K562 (cell line): ENCODE results near the gene KLK3. TPM values are rescaled to one million over a fixed set of nuclear protein-coding genes. Genes with fewer than 3 reads are reported as not detected.

ENCODE experiments used
- ATAC-seq: fragments of 200-7000 bp; cut with Tn5 transposase; 3 replicates; pipeline ENCODE4 v1.9.1; 2020; ENCODE audit warnings: moderate library complexity
- BruUV-seq: library from RNA; stranded (reverse); fragments of 400-500 nt; replicated peaks from 2 replicates; lab custom pipeline; 2021; lab: Mats Ljungman, UMichigan
- CTCF ChIA-PET: fragments of 300-600 bp; formaldehyde crosslinking; extraction: SDS; loops from one replicate; lab custom pipeline; 2021; ENCODE audit warnings: low intra/inter-chr PET ratio; lab: Yijun Ruan, JAX
- POLR2A ChIA-PET: fragments of 300-600, 350-650 bp; sonication (Branson Sonifier 250); formaldehyde crosslinking; extraction: SDS; loops from one replicate; lab custom pipeline; 2021; ENCODE audit warnings: antibody characterized with exemption, inconsistent platforms; lab: Yijun Ruan, JAX
- DNase-seq, 4 experiments: peaks; one replicate each; pipeline versions ENCODE4 v3.0.0 to v3.0.0-alpha.2; 2011 to 2018; ENCODE audit warnings: low spot score in 3 of 4, mixed read lengths in 3 of 4; ENCODE audit errors: extremely low read depth in 1 of 4
- FAIRE-seq: peaks from 2 replicates; lab custom pipeline; 2011; peaks lifted over from hg19 to GRCh38; lab: Jason Lieb, UNC
- H2AFZ ChIP-seq: 2 replicates; pipeline ENCODE4 v1.6.0; 2011; ENCODE audit warnings: low read depth, low read length, control low read depth, inconsistent platforms
- H3K27ac ChIP-seq: fragments of 200-600 bp; 3 replicates; pipeline ENCODE4 v1.8.0; 2011; ENCODE audit warnings: low read depth, mild to moderate bottlenecking, control low read depth, inconsistent platforms, low read length, moderate library complexity, mixed read lengths; ENCODE audit errors: extremely low read depth
- H3K27me3 ChIP-seq, 2 experiments: fragments of 300-600 bp in 1 of 2; 2 replicates in 1 of 2; 3 replicates in 1 of 2; pipeline versions ENCODE4 v1.6.0 to v1.8.0; 2011; ENCODE audit warnings: inconsistent platforms in 2 of 2, low read length in 2 of 2, mild to moderate bottlenecking in 1 of 2, mixed read lengths in 1 of 2, moderate library complexity in 1 of 2; ENCODE audit not compliant: control insufficient read depth in 2 of 2, insufficient read depth in 2 of 2
- H3K36me3 ChIP-seq: fragments of 300-600 bp; 3 replicates; pipeline ENCODE4 v1.8.0; 2011; ENCODE audit warnings: mild to moderate bottlenecking, low read length, inconsistent platforms; ENCODE audit not compliant: control insufficient read depth, insufficient read depth
- H3K4me1 ChIP-seq, 2 experiments: fragments of 200-600 bp in 1 of 2; replicated peaks in 1 of 2; 2 replicates in 1 of 2; 3 replicates in 1 of 2; pipeline versions ENCODE4 v1.5.1 to v1.8.0; 2011; ENCODE audit warnings: inconsistent platforms in 2 of 2, low read length in 2 of 2, mild to moderate bottlenecking in 1 of 2, mixed read lengths in 1 of 2, moderate library complexity in 1 of 2; ENCODE audit not compliant: control insufficient read depth in 2 of 2, insufficient read depth in 2 of 2
- H3K4me2 ChIP-seq: 2 replicates; pipeline ENCODE4 v1.6.1; 2011; ENCODE audit warnings: low read length, control low read depth, inconsistent platforms, mixed read lengths; ENCODE audit not compliant: insufficient read depth
- H3K4me3 ChIP-seq: fragments of 200-600 bp; sonication (generic), shearing (Covaris generic); 2 replicates; pipeline ENCODE4 v1.5.1; 2016; ENCODE audit warnings: control low read depth, inconsistent platforms
- H3K79me2 ChIP-seq: fragments of 200-600 bp; 3 replicates; pipeline ENCODE4 v1.8.0; 2011; ENCODE audit warnings: low read length, inconsistent platforms; ENCODE audit not compliant: control insufficient read depth, insufficient read depth
- H3K9ac ChIP-seq, 2 experiments: 2 replicates each; pipeline versions ENCODE4 v1.6.0 to v1.6.1; 2011; ENCODE audit warnings: low read depth in 2 of 2, low read length in 2 of 2, control low read depth in 1 of 2, inconsistent platforms in 1 of 2, mild to moderate bottlenecking in 1 of 2, mixed read lengths in 1 of 2; ENCODE audit not compliant: insufficient read depth in 1 of 2
- H3K9me1 ChIP-seq: one replicate; pipeline ENCODE4 v1.6.0; 2011; ENCODE audit warnings: inconsistent platforms, mild to moderate bottlenecking, low read length, moderate library complexity; ENCODE audit not compliant: control insufficient read depth, insufficient read depth
- H3K9me3 ChIP-seq: replicated peaks from 2 replicates; pipeline ENCODE4 v1.5.1; 2011; ENCODE audit warnings: low read depth, low read length, inconsistent platforms; ENCODE audit not compliant: control insufficient read depth, insufficient read depth
- H4K20me1 ChIP-seq: replicated peaks from 2 replicates; pipeline ENCODE4 v1.6.1; 2011; ENCODE audit warnings: low read length, inconsistent platforms, mixed read lengths; ENCODE audit not compliant: control insufficient read depth, insufficient read depth
- ATF1 ChIP-seq, 2 experiments: fragments of 450-650 bp in 1 of 2; IDR thresholded peaks; 2 replicates each; pipeline ENCODE4 v1.6.1; 2016; ENCODE audit warnings: missing compliant biosample characterization in 1 of 2, missing genetic modification characterization in 1 of 2
- BCLAF1 ChIP-seq, 2 experiments: fragments of 450-650 bp in 1 of 2; IDR thresholded peaks; 2 replicates each; pipeline ENCODE4 v1.6.1; 2011 to 2017; ENCODE audit warnings: low read depth in 2 of 2, antibody characterized with exemption in 1 of 2, borderline replicate concordance in 1 of 2, low read length in 1 of 2, mild to moderate bottlenecking in 1 of 2, mixed read lengths in 1 of 2; ENCODE audit not compliant: control insufficient read depth in 1 of 2
- ESRRA ChIP-seq: fragments of 450-650 bp; IDR thresholded peaks from 2 replicates; pipeline ENCODE4 v1.6.1; 2014; ENCODE audit warnings: low read depth, mild to moderate bottlenecking, moderate library complexity, borderline replicate concordance
- GATAD2A ChIP-seq: fragments of 450-650 bp; IDR thresholded peaks from 2 replicates; pipeline ENCODE4 v1.6.1; 2017
- GTF2E2 ChIP-seq: fragments of 200-800 bp; sonication (Bioruptor generic); IDR thresholded peaks from 2 replicates; pipeline ENCODE4 v1.6.1; 2016; ENCODE audit warnings: missing genetic modification characterization, missing compliant biosample characterization
- whole genome bisulfite sequencing: fragments of 100-300 bp; shearing (Covaris generic); methylation state at CpG from one replicate; pipeline ENCODE4 v1.1.6; 2016; ENCODE audit warnings: low coverage, mixed read lengths; ENCODE audit not compliant: insufficient coverage; ENCODE audit errors: missing lambda C conversion rate; 5-methylcytosine and 5-hydroxymethylcytosine counted together
- in situ Hi-C: fragments of 300-500 bp; cut with MboI; formaldehyde crosslinking; loops from 4 replicates; pipeline ENCODE4 v1.15.0; 2018; ENCODE audit warnings: inconsistent platforms, mixed read lengths
- intact Hi-C: fragments of 100-400 bp; cut with micrococcal nuclease; formaldehyde crosslinking; loops from 2 replicates; pipeline ENCODE4 v1.14.2; 2022
- polyA plus RNA-seq, 8 experiments: library from polyadenylated mRNA; depleted of rRNA in 4 of 8; stranded (reverse) in 5 of 8; unstranded in 3 of 8; fragments of >200 nt; fragmentation: Nextera tagmentation in 2 of 8; fragmentation: Illumina TruSeq in 1 of 8; extraction: Ambion mirVana in 2 of 8; extraction: Trizol in 1 of 8; gene quantifications; 2 replicates each; pipeline versions ENCODE4 v1.2.1 to v1.2.3, GENCODE V29; 2011 to 2014; ENCODE audit warnings: inconsistent platforms in 1 of 8, missing spikeins in 1 of 8
- total RNA-seq, 7 experiments: library from RNA; depleted of rRNA in 6 of 7; stranded (reverse); fragments of >200 nt in 6 of 7; fragmentation: Illumina TruSeq in 2 of 7; extraction: Trizol in 2 of 7; gene quantifications; 2 replicates each; pipeline versions ENCODE4 v1.2.1 to v1.2.3, GENCODE V29; 2011 to 2021; ENCODE audit warnings: low replicate concordance in 1 of 7
- TF ChIP-seq, protein P1 (sequence below): sonication (generic); formaldehyde crosslinking; IDR thresholded peaks from 2 replicates; pipeline ENCODE4 v1.8.0; 2022; ENCODE audit warnings: missing genetic modification reagents, mild to moderate bottlenecking, moderate library complexity, borderline replicate concordance
- TF ChIP-seq, protein P2 (sequence below): fragments of 250-450 bp; sonication (Bioruptor Pico); IDR thresholded peaks from 2 replicates; pipeline ENCODE4 v1.9.0; 2021; ENCODE audit warnings: mild to moderate bottlenecking

The KLK3 gene
- total and polyA plus RNA-seq, 9 of the 15 experiments (the other 6 are each of a cell fraction or from before 2014, with no cell fraction given) = not detected

DNA sequence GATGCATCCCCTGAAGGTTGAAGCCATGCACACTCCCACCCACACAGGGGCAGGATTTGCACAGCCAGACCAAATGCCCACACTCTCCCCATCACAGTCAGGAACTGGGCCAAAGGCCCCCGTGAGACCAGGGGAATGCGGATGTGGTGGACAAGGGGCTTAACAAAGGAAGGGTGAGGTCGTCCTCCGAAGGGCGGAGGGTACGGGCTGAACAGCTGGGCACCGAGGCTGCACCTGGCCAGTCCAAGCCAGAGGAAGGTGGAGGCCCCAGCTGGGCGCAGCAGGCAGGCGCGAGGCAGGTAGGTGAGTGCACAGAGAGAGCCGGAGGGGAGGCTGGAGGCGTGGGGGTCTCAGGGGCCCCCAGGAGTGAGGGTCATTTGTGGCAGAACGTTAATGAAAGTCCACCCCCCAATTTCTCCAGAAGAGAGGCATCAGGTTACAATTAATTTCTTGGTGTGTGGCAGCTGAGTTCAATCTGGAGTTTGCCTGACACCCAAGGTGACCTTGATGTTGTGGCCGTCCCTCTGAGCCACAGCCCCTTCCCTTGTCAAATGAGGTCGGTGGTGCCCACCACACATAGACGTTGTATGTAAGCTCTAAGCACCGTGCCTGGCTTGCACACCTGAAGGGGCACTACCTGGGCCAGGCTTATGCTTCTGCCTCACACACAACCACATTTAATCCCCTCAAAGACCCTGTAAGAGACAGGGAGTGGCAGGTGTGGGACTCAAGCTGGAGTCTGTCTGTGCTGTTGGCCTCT, 24.3 kb upstream of the KLK3 start:
- Histone ChIP-seq H3K4me3 (no peak overlapping the region), H3K4me2 (no peak overlapping the region), H3K27me3 (peaks cover 0 to 20% of the 10 kb centered on the region in 2 experiments; a peak in 3 of 5 replicates), H3K9me3 (no peaks in the 10 kb centered on the region), H3K79me2 (no peaks in the 10 kb centered on the region), H4K20me1 (no peaks in the 10 kb centered on the region; the same call in 1 of the 2 replicates), H3K9me1 (no peaks in the 10 kb centered on the region), H3K27ac (no peak overlapping the region), H3K9ac (peak overlapping the region in 1 of 2 experiments; percentile 28; a peak in 1 of 4 replicates), H3K4me1 (peaks cover 9 to 14% of the 10 kb centered on the region in 2 experiments; a peak in 4 of 5 replicates), H3K36me3 (no peaks in the 10 kb centered on the region), H2AFZ (no peak overlapping the region)
- ChIA-PET POLR2A (interaction anchor here (1.0 to 2.2 kb wide), 2 partner anchors 9 to 26 kb away, joined by 3 to 13 read pairs; no protein-coding TSS in a partner anchor), CTCF (no interaction called here)
- BruUV-seq = no TSS peak
- in situ Hi-C loops (no loop called here), intact Hi-C loops (no loop called here)
- no peak for DNase-seq
- 0 out of 2 replicates have a peak, but pooled peaks have one; percentile 3 for TF ChIP-seq ATF1 (CRISPR knock-in tag; IDR thresholded peaks at IDR 0.05)
- TF ChIP-seq ATF1 (tag; IDR thresholded peaks at IDR 0.05) = no peak
- no peak for TF ChIP-seq BCLAF1 (IDR thresholded peaks at IDR 0.05; ENCODE audit: borderline replicate concordance in 1 of 2, control insufficient read depth in 1 of 2, low read depth in 2 of 2, low read length in 1 of 2)
- TF ChIP-seq ESRRA = peak; percentile 62; the same call in 1 of the 2 replicates
- TF ChIP-seq, protein P1, sequence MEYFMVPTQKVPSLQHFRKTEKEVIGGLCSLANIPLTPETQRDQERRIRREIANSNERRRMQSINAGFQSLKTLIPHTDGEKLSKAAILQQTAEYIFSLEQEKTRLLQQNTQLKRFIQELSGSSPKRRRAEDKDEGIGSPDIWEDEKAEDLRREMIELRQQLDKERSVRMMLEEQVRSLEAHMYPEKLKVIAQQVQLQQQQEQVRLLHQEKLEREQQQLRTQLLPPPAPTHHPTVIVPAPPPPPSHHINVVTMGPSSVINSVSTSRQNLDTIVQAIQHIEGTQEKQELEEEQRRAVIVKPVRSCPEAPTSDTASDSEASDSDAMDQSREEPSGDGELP (CRISPR knock-in tag) = 0 out of 2 replicates have a peak, but pooled peaks have one; percentile 6
- no peak for TF ChIP-seq GATAD2A
- no peak for TF ChIP-seq GTF2E2 (tag)
- TF ChIP-seq, protein P2, sequence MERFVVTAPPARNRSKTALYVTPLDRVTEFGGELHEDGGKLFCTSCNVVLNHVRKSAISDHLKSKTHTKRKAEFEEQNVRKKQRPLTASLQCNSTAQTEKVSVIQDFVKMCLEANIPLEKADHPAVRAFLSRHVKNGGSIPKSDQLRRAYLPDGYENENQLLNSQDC = no peak
- WGBS = 40% methylated on average over 15 of the region's 17 CpGs
- ATAC-seq = no peak
- FAIRE-seq = no peak
